ENCODE results near the gene COL4A2.

Gene COL4A2

DNA sequence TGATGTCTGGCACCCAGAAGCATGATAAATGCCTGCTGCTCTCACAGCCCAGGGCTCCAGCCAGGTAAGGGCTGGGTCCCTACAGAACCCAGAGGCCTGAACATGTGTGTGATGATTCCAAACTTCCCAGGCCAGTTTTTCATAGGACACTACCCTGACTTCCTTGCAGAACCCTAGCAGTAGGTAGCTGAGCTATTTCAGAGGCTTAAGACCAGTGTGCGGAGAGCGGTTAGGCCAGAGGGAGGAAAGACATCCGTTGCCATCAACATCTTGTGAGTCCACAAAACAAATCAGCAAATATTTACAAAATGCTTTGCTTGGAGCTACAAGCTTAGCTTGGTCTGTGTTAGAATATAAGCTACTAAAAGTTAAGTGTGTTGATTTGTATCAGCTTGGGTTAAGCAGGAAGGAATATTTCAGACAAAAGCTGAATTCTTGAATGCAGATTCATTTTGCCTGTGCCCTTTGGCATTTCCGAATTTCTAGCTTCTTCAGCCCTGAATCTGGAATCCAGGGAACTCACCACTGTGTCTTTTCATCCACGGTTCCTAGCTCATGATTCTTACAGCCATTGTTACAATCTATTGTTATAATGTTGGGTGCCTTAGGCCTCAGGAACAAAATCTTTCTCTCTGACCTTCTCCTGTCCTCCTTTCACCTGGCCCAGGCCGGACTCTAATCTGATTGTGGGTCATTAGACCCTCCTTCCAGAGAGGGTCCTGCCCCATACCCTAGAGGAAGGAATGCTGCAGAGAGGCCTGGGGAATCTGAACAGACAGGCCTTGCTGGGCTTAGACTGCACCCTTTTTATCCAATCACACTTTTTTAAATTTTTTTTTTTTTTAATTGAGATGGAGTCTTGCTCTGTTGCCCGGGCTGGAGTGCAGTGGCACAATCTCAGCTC lies 242.1 kb downstream of the COL4A2 start:
- FAIRE-seq, result no peak

DNA sequence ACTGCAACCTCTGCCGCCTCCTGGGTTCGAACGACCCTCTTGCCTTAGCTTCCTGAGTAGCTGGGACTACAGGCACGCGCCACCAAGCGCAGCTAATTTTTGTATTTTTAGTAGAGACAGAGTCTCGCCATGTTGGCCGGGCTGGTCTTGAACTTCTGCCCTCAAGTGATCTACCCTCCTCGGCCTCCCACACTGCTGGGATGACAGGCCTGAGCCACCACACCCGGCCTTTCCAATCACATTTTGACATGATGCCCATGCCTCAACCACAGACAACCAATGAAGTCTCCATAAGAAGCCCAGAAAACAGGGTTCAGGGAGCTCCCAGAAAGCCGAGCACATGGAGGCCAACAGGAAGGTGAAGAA lies 242.7 kb downstream of the COL4A2 start:
- no peak for FAIRE-seq

DNA sequence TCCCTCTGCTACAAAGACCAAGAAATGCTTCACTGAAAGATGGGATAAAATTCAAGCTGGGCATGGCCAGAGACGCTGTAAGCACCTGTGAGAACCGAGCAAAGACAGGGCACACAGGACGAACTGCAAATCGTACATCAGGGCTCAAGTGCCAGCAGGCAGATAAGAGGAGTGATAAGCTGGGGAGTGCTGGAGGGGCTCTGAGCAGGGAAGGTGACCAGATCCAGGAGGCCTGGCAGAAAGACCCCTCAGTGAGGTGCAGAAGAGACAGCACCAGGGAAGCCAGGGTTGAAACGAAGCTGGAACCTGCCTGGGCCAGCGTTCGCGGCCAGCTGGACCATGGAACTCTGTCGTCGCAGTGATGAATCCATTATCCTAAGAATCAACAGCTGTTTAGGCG lies 244.2 kb downstream of the COL4A2 start:
- FAIRE-seq, result no peak

DNA sequence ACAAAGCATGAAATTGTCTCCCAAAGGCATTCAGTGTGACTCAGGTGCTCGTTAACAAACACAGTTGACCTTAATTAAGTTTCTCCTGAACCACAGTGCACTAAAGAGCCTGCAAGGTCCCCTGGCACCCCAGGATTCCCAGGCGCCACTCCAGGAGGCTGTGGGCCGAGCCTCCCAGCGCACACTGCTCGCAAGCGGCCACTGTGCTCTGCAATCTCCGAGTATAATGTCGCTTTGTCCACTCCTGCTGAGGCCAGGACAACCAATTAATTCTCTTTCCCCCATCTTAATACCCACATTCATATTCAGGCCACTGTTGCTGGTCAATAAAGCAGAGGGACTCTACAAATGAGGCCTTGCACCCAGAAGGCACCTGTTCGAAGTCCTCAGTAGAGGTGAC lies 245.7 kb downstream of the COL4A2 start:
- no peak for FAIRE-seq

DNA sequence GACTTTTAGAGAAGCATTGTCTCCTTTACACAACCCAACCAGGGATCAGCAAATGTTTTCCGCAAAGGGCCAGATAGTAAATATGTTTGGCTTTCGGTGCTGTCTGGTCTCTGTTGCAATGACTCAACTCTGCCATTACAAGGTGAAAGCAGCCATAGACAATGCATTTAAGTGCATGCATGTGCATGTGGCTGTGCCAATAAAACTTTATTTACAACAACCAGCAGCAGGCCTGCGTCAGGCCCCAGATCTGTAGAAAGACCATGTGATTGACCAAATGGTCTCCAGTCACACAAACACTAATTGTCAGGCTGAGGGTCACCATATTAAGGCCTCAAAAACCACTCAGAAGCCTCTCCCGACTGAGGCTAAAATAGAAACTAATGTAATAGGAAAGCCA lies 246.3 kb downstream of the COL4A2 start:
- FAIRE-seq, result no peak

DNA sequence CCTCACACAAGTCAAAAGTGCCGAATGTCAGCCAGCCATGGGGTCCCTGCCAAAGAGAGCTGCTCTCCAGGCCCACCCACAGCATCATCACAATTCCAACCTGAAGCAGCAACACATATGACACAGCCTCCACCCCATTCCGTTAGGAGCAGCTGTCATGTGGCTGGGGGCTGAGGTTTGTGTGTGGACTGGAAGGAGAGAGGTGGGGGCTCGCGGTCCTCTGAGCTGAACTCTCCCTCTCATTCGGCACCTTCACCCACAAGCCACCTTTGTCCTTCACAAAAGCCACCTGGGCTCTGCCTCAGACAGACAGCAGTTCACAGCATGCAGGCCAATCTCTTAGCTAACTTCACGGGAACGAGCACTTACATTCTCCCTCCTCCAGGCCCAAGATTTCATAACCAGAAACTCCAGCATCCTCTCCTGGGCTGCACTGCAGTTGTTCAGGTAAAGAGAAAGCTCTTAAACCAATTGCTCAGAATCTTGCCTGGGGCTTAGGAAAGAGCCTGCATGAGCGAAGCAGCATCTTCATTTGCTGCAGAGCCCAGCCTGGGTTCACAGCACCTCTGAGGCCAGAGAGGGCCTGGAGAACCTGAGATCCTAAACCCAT lies 247.2 kb downstream of the COL4A2 start:
- FAIRE-seq, result no peak

DNA sequence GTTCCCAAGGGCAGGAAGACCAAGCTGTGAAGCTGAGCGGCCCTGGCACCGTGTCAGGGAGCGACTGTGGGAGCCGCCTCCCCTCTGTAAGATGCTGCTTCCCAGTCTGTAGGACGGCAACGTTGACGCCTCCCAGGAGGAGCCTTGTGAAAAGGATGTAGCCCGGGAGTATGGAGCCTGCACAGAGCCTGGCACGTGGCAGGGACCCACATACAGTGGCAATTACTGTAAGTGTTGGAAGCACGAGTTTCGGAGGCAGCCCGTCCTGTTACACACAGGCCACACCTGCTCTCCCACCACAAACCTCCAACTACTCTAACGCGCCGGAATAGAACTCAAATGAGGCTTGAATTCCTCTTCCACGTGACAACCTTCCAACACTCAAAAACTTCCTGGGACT lies 247.9 kb downstream of the COL4A2 start:
- FAIRE-seq, result no peak

DNA sequence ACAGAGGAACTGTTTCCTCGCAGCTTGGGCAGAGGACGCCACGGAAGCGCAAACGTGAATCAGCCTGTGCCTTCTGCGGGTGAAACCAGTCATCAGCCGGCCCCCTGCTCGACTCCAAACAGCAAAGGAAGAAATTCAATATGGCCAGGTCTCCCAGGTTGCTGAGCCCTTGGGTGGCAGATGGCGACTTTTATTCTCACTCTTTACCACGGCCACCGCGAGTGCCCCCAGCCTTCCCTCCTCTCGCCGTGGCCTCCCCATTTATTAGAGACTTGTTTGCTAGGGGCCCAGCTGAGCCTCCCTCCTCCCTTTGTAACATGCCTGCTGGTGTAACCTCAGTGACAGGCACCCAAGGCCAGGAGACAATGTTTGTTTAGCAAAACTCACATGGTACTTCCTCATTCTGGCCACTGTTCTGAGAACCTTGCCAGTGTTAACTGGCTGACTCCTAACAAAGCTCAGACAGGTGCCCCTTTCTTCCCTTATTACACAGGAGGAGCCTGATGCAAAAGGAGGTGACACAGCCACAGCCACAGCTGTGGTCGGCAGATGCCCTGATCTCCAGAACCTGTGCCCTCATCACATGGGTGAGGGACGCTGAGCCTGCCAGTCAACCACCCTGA lies 248.6 kb downstream of the COL4A2 start:
- no peak for FAIRE-seq

DNA sequence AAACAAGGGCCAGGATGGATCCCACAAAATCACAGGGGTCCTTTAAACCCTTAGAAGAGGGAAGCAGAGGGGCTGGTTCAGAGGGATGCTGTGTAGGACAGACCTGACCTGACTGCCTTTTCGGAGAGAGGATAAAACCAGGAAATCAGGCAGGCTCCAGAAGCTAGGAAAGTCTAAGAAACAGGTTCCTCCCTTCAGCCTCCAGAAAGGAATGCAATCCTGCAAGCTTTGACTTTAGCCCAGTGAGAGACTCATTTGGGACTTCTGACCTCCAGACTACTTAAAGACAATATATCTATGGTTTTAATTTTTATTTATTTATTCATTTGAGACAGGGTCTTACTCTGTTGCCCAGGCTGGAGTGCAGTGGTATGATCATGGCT lies 249.1 kb downstream of the COL4A2 start:
- no peak for FAIRE-seq

DNA sequence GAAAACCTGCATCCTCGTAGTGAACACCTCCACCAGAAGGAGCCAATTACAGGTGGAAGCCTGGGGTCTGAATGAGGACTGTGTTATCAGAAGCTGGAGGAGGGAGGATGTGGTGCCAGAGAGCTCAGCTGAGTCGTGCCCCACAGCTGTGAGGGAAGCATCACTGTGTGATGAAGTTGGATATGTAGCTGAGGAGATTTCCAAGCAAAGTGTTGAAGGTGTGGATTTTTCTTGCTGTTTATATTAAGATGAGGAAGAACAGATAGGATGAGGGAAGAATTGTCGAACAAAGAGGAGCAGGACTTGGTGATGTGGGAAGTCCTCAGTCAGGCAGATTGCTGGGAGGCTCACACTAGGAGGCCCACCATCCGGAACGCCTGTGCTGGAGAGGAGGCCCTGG lies 250.0 kb downstream of the COL4A2 start:
- no peak for FAIRE-seq

DNA sequence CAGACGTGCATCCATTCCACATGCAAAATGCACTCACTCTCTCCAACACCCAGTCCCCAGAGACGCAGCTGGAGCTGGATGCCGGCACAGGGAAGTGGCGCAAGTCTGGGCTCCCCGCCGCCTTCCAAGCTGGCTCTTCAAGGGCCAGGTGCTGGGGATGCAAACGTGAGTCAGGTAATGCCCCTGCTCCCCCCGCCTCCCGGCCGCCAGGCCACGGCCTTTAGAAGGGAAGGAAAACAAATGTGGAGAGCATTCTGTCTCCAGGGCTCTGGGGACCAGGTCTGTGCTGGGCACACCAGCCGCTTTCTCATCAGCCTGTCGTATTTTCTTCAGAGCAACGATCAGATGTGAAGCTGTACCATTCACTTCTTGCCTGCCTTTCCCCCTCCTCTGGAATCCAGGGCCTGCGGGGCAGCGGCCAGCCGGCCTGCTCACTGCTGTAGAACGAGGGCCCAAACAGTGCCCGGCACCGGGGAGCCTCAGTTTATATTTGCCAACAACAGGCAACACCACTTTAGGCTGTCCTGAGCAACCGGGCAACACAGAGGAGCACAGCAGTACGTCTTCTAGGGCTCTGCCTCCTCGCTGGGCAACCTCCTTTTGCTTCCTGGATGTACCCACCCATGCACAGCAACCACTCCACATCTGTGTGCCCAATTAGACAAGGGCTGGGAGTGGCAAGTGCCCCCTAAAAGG lies 250.7 kb downstream of the COL4A2 start:
- FAIRE-seq, result no peak

DNA sequence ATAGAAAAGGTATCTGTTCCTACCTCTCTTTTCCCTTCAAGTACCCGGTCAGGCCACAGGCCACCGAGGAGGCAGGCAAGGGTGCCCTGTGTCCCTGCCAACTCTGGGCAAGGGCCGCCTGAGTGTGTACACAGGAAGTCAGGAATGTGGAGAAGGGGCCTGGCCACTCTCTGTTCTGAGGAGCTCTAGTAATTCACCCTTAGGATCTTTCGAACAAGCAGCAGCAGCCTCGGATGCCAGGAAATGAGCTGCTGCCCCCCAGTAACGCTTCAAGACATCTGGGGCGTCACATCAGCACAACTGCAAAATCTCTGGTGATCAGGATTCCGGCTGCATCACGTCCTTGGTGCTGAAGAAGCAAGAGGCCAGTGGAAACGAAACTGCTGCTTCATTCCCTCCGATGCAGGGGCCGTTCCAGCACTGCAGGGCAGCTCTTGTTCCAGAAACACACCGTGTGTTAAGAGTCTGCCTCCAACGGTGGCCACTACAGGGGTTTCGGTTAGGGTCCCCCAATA lies 252.4 kb downstream of the COL4A2 start:
- no peak for FAIRE-seq

DNA sequence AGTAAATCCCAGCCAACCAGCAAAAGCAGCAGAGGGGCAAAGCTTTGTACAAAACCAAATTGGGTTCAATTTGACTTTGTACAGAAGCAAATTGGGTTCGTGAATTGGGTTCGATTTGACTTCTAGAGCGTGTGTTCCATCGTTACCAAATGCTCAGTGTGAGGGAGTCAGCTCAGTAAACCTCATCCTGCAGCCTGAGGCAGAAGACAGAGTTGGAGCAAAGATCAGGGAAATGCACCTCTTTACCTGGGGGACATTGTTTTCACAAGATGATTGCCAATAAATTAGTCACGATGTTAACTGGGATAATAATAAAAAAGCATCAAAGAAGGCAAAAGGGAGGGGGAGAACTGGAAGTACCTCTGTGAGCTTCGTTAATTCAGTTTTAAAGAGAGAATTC lies 252.9 kb downstream of the COL4A2 start:
- no peak for FAIRE-seq

DNA sequence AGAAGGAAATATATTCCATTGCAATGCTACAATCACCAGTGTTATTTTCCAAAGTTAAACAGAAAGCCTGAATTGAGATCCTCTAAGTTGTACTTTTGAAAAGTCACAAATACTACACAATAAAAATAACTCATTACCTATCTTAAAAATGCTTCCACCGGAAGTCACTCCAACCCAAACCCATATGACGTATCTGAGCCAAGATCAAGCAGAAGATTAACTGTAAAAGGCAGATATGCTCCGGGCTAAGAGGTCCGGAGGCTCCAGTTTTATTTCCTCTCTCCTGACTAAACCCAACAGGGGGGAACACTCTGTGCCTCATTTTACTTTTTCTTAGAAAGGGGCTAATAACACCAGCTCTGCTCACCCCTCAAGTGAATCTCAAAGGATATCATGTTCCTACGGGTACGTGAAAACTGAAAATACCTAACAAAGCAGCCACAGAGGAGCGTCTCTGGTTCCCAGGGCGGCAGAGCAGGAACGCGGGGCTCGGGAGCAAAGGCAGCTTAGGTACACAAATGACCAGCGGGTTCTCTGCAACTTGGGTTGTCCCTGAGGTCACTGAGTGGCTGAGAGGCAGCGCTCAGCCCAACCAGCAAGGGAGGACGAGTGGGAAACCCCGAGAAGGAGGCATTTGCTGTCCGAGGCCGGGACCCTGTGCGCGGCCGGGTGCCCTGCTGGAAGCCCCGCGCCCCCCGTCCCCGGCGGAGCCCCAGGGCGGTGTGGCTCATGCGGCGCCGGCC lies 253.7 kb downstream of the COL4A2 start:
- no peak for FAIRE-seq

DNA sequence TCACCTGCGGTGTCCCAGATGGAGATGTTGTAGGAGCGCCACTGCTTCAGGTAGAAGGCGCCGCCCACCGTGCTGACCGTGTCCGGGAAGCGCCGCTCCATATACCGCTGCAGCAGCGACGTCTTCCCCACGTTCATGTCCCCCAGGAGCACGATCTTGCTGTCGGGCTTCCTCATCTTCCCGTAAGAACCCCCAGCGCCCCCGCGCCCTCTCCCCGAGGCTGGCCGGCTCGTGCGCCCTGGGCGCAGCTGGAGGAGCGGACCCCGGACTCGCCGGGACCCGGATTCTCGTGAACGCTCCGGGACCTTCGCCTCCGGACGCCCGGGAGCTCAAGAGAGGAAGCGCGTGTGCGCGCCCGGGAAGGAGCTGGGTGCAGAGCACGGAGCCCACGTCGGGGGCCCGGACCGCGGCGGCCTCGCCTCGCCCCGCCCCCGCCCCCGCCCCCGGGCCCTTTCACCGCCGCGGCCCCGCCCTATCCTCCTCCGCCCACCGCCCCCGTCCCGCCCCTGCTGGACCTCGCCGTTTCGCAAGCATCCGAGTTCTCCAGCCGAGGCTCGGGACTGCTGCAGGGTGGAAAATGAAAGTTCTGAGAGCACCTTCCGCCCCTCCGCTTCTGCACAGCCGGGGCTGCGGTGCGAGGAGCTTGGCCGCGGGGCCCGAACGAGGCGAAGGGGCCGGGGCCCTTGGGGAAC lies 254.4 kb downstream of the COL4A2 start, which contains the start of gene RAB20:
RAB20 (minus strand) TSS at position 379 of the 692 bp plus-strand sequence; CDS start at position 176, 203 bp downstream.
- no peak for FAIRE-seq

DNA sequence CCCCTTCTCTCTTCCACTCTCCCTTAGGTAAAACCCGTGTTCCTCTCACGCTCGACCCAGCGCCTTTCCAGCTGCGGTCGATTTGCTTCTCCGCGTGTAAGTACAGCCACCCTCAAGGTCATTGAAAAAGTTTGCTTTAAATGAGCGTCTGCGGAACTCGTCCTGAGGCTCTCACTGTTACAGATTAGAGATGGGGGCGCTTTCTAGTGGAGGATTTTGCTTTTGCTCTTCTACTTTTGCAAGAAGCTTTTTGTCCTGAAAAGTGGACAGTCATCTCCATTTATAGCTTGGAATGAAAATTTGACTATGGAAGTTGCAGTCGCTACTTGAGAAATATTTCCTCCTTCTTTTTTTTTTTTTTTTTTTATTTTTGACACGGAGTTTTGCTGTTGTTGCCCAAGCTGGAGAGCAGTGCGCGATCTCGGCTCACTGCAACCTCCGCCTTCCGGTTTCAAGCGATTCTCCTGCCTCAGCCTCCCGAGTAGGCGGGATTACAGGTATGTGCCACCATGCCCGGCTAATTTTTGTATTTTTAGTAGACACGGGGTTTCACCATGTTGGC lies 255.0 kb downstream of the COL4A2 start:
- no peak for FAIRE-seq

Data from A204.1 (cell line).